Testis (tissue), 2 donors: ENCODE data around the gene MCL1.

Source experiments
- CTCF ChIP-seq, 3 experiments: fragments of 450-650 bp in 2 of 3; fragments of 200-600 bp in 1 of 3; sonication (generic) in 1 of 3; IDR thresholded peaks; one replicate each; pipeline ENCODE4 v1.5.1; 2016 to 2019; ENCODE audit warnings: antibody characterized with exemption in 3 of 3, mild to moderate bottlenecking in 2 of 3, moderate library complexity in 1 of 3
- POLR2A ChIP-seq: fragments of 450-650 bp; IDR thresholded peaks from one replicate; pipeline ENCODE4 v1.6.1; 2017; ENCODE audit warnings: antibody characterized with exemption, mild to moderate bottlenecking, moderate library complexity

DNA sequence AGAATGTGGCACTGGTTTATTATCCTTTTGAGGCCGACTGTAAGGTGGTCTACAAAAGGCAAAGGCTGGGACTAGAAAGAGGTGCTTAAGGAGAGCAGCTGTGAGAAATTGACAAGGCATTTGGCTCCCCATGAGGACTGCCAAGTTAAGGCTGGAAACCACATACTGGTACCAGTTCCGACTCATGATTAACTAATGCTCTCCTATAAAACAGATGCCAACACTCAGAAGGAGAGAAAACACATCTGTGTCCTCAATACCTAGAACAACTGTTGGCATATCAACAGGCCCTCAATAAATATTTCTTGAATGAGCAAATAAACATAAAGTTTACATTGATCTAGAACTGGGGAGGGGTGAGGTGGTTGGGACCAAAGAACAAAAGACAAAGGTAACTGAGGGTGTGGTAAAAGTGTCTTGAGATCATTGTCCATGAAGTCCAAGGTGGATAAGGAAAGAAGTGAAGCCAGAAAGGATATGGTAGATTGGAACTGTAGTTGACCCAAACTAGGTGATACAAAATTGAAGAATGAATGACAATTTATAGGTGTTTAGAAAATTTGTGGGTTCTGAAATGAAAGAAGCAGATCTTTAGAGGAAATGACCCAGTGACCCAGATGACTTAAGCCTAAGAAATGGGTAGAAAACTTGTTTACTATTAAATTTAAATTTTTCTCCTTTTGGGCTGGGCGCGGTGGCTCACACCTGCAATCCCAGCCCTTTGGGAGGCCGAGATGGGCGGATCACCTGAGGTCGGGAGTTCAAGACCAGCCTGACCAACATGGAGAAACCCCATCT, 16.9 kb upstream of the MCL1 start:
- TF ChIP-seq POLR2A (no peak), CTCF (IDR thresholded peaks at IDR 0.05) (no peak)
